A549 (cell line): ENCODE results near the gene TIMP3. TPM values are rescaled to one million over a fixed set of nuclear protein-coding genes. Genes with fewer than 3 reads are reported as not detected.

Experiments
- ATAC-seq, 2 experiments: fragments of 200-7000 bp in 1 of 2; fragments of >200 bp in 1 of 2; cut with Nextera tagmentation in 1 of 2; cut with Tn5 transposase in 1 of 2; 3 replicates each; pipeline versions ENCODE4 v1.8.0 to v1.9.1; 2018 to 2020; ENCODE audit warnings: mild to moderate bottlenecking in 1 of 2, moderate library complexity in 1 of 2
- CTCF ChIA-PET: fragments of 300-600 bp; sonication (Branson Sonifier 250); formaldehyde crosslinking; extraction: SDS; loops from one replicate; lab custom pipeline; 2021; ENCODE audit warnings: antibody characterized with exemption, inconsistent platforms; lab: Yijun Ruan, JAX
- POLR2A ChIA-PET: fragments of 350-600 bp; formaldehyde crosslinking; extraction: SDS; loops from one replicate; lab custom pipeline; 2021; ENCODE audit warnings: antibody characterized with exemption, inconsistent platforms; lab: Yijun Ruan, JAX
- DNase-seq, 2 experiments: peaks; one replicate each; pipeline versions ENCODE4 v3.0.0 to v3.0.0-alpha.2; 2011 to 2016; ENCODE audit warnings: low read depth in 1 of 2, low spot score in 1 of 2
- FAIRE-seq: peaks from 2 replicates; lab custom pipeline; 2011; peaks lifted over from hg19 to GRCh38; lab: Jason Lieb, UNC
- H3K27ac ChIP-seq, 2 experiments: fragments of >200 bp; sonication (Bioruptor Twin); formaldehyde crosslinking; 3 replicates each; pipeline ENCODE4 v1.5.1; 2016 to 2017
- H3K4me1 ChIP-seq: fragments of >200 bp; sonication (Bioruptor Twin); formaldehyde crosslinking; 3 replicates; pipeline ENCODE4 v1.6.1; 2016
- H3K4me2 ChIP-seq: fragments of >200 bp; sonication (Bioruptor Twin); formaldehyde crosslinking; 3 replicates; pipeline ENCODE4 v1.6.1; 2016
- H3K4me3 ChIP-seq: fragments of >200 bp; sonication (Bioruptor Twin); formaldehyde crosslinking; 3 replicates; pipeline ENCODE4 v1.5.1; 2016
- H3K9me3 ChIP-seq: fragments of >200 bp; sonication (Bioruptor Twin); formaldehyde crosslinking; 3 replicates; pipeline ENCODE4 v1.6.1; 2016
- BHLHE40 ChIP-seq: IDR thresholded peaks from 2 replicates; pipeline ENCODE4 v1.6.1; 2012; ENCODE audit warnings: low read depth, low read length, inconsistent platforms
- CBX8 ChIP-seq: fragments of 200-600 bp; sonication (generic); IDR thresholded peaks from 2 replicates; pipeline ENCODE4 v1.6.1; 2016
- FOSL2 ChIP-seq, 2 experiments: fragments of 450-650 bp in 1 of 2; fragments of >200 bp in 1 of 2; sonication (Bioruptor Twin) in 1 of 2; formaldehyde crosslinking; IDR thresholded peaks; 2 replicates each; pipeline versions ENCODE4 v1.5.0 to v1.6.1; 2016 to 2020; ENCODE audit warnings: mild to moderate bottlenecking in 1 of 2, moderate library complexity in 1 of 2
- GATA3 ChIP-seq: IDR thresholded peaks from 2 replicates; pipeline ENCODE4 v1.6.1; 2012; ENCODE audit warnings: borderline replicate concordance
- HDAC2 ChIP-seq: fragments of 200-600 bp; sonication (generic); IDR thresholded peaks from 2 replicates; pipeline ENCODE4 v1.6.1; 2016
- HOXB13 ChIP-seq: fragments of 250-450 bp; sonication (Bioruptor Pico); IDR thresholded peaks from 2 replicates; pipeline ENCODE4 v1.5.0; 2020; ENCODE audit warnings: low read depth, mild to moderate bottlenecking, moderate library complexity
- HOXB5 ChIP-seq: fragments of 250-450 bp; sonication (Bioruptor Pico); IDR thresholded peaks from 2 replicates; pipeline ENCODE4 v1.5.0; 2020; ENCODE audit warnings: mild to moderate bottlenecking, moderate library complexity
- JUNB ChIP-seq: fragments of >200 bp; sonication (Bioruptor Twin); formaldehyde crosslinking; IDR thresholded peaks from 2 replicates; pipeline ENCODE4 v1.6.1; 2016
- KDM1A ChIP-seq: fragments of 200-600 bp; sonication (generic); IDR thresholded peaks from 2 replicates; pipeline ENCODE4 v1.6.1; 2016; ENCODE audit warnings: low read depth, mild to moderate bottlenecking
- KDM5A ChIP-seq: fragments of 200-600 bp; sonication (generic); IDR thresholded peaks from 2 replicates; pipeline ENCODE4 v1.6.1; 2016; ENCODE audit warnings: antibody characterized with exemption, mild to moderate bottlenecking
- MAZ ChIP-seq: fragments of 150-350 bp; IDR thresholded peaks from 2 replicates; pipeline ENCODE4 v1.6.1; 2014; ENCODE audit warnings: antibody characterized with exemption, low read depth, low read length, borderline replicate concordance
- NFE2L2 ChIP-seq: fragments of 150-350 bp; conservative IDR thresholded peaks from 2 replicates; pipeline ENCODE4 v1.6.1; 2014; ENCODE audit warnings: low read length
- RCOR1 ChIP-seq: fragments of 150-350 bp; IDR thresholded peaks from 2 replicates; pipeline ENCODE4 v1.6.1; 2014; ENCODE audit warnings: antibody characterized with exemption, low read length, low read depth
- REST ChIP-seq: fragments of 200-600 bp; sonication (generic); IDR thresholded peaks from 2 replicates; pipeline ENCODE4 v1.6.1; 2016; ENCODE audit warnings: antibody characterized with exemption, mild to moderate bottlenecking, moderate library complexity
- RFX5 ChIP-seq: fragments of 450-650 bp; IDR thresholded peaks from 2 replicates; pipeline ENCODE4 v1.7.1; 2014; ENCODE audit warnings: antibody characterized with exemption, mild to moderate bottlenecking, moderate library complexity
- WGBS: methylation state at CpG from one replicate; pipeline ENCODE4 v1.1.6; 2017; ENCODE audit errors: missing lambda C conversion rate; 5-methylcytosine and 5-hydroxymethylcytosine counted together
- polyA plus RNA-seq, 4 experiments: library from polyadenylated mRNA; depleted of rRNA in 3 of 4; stranded (reverse); fragments of >200 nt; fragmentation: RNase III in 1 of 4; extraction: RNeasy Plus Mini Kit Qiagen cat#74134 plus additional on column Dnase treatment in 1 of 4; gene quantifications; 2 replicates in 3 of 4; 3 replicates in 1 of 4; pipeline ENCODE4 v1.2.3, GENCODE V29; 2011 to 2017
- TF ChIP-seq, protein P1 (sequence below): fragments of 250-450 bp; sonication (Bioruptor Pico); IDR thresholded peaks from 2 replicates; pipeline ENCODE4 v1.5.0; 2021; ENCODE audit warnings: mild to moderate bottlenecking, moderate library complexity, borderline replicate concordance
- TF ChIP-seq, protein P2 (sequence below): fragments of 150-350 bp; IDR thresholded peaks from 2 replicates; pipeline ENCODE4 v1.6.1; 2014; ENCODE audit warnings: low read depth, mild to moderate bottlenecking, low read length
- TF ChIP-seq, protein P3 (sequence below): fragments of 450-650 bp; IDR thresholded peaks from 2 replicates; pipeline ENCODE4 v1.6.1; 2014; ENCODE audit warnings: antibody characterized with exemption

The TIMP3 gene
- polyA plus RNA-seq, 2 of the 4 experiments (the other 2 are of a cell fraction): 1.4 to 1.7 TPM

DNA sequence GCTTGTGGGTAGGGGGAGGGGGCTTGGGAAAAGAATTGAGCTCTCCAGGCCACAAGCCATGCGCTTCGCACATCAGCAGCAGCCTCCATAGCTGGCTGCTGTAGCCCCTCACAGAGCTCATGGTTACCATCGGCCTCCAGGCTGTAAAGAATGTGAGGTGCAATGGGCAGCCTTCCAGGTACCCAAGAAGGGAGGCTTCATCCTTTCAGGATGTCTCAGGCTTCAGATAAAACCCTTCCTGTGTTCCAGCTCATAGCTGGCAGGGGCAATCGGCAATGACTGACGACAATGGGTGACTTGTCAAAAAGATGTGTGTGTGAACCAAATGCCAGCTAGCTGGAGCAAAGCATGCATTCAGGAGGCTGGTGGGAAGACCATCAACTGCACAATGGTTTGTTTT is 102.0 kb downstream of the TIMP3 start:
- POLR2A ChIA-PET: interaction anchor here (0.5 kb wide), 1 partner anchor 141 kb away, joined by 4 read pairs; no protein-coding TSS in a partner anchor
- CTCF ChIA-PET: interaction anchor here (2.6 kb wide), 1 partner anchor 107 kb away, joined by 6 read pairs; no protein-coding TSS in a partner anchor
- H3K27ac ChIP-seq: no peak overlapping the region
- DNase-seq (no peak), FAIRE-seq (no peak), ATAC-seq (no peak)
- TF ChIP-seq HOXB13 (no peak), NFE2L2 (no peak), GATA3 (no peak), FOSL2 (IDR thresholded peaks at IDR 0.05) (no peak), FOSL2 (CRISPR knock-in tag; IDR thresholded peaks at IDR 0.05) (no peak), HOXB5 (CRISPR knock-in tag) (no peak), MAZ (no peak), BHLHE40 (no peak), RCOR1 (no peak), HDAC2 (no peak), CBX8 (no peak), JUNB (no peak), RFX5 (no peak), KDM1A (no peak), REST (no peak), KDM5A (no peak)
- TF ChIP-seq, protein P1, sequence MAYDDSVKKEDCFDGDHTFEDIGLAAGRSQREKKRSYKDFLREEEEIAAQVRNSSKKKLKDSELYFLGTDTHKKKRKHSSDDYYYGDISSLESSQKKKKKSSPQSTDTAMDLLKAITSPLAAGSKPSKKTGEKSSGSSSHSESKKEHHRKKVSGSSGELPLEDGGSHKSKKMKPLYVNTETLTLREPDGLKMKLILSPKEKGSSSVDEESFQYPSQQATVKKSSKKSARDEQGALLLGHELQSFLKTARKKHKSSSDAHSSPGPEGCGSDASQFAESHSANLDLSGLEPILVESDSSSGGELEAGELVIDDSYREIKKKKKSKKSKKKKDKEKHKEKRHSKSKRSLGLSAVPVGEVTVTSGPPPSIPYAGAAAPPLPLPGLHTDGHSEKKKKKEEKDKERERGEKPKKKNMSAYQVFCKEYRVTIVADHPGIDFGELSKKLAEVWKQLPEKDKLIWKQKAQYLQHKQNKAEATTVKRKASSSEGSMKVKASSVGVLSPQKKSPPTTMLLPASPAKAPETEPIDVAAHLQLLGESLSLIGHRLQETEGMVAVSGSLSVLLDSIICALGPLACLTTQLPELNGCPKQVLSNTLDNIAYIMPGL (CRISPR knock-in tag): no peak
- TF ChIP-seq, protein P2, sequence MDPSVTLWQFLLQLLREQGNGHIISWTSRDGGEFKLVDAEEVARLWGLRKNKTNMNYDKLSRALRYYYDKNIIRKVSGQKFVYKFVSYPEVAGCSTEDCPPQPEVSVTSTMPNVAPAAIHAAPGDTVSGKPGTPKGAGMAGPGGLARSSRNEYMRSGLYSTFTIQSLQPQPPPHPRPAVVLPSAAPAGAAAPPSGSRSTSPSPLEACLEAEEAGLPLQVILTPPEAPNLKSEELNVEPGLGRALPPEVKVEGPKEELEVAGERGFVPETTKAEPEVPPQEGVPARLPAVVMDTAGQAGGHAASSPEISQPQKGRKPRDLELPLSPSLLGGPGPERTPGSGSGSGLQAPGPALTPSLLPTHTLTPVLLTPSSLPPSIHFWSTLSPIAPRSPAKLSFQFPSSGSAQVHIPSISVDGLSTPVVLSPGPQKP: no peak
- H3K4me3 ChIP-seq: no peak overlapping the region
- H3K4me1 ChIP-seq: no peaks in the 10 kb centered on the region
- WGBS: 60% methylated on average over 4 of the region's 5 CpGs
- H3K4me2 ChIP-seq: no peak overlapping the region
- H3K9me3 ChIP-seq: no peaks in the 10 kb centered on the region

GRCh38 chr22:32904044-32904443 is 102.5 kb downstream of the TIMP3 start:
- no peak for FAIRE-seq
- WGBS: 60% methylated on average over 3 of the region's 3 CpGs
- Histone ChIP-seq H3K9me3 (no peaks in the 10 kb centered on the region), H3K4me2 (no peak overlapping the region), H3K27ac (no peak overlapping the region), H3K4me1 (no peaks in the 10 kb centered on the region), H3K4me3 (no peak overlapping the region)
- DNase-seq: peak; percentile 3 to 29
- peak; percentile 56 to 81; a peak in 3 of 6 replicates for ATAC-seq
- CTCF ChIA-PET: no interaction called here
- no peak for TF ChIP-seq MAZ
- TF ChIP-seq, protein P3, sequence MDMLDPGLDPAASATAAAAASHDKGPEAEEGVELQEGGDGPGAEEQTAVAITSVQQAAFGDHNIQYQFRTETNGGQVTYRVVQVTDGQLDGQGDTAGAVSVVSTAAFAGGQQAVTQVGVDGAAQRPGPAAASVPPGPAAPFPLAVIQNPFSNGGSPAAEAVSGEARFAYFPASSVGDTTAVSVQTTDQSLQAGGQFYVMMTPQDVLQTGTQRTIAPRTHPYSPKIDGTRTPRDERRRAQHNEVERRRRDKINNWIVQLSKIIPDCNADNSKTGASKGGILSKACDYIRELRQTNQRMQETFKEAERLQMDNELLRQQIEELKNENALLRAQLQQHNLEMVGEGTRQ: peak; percentile 76
- POLR2A ChIA-PET: no interaction called here
